Activated CD8-positive, alpha-beta memory T cell treated with anti-CD3 and anti-CD28 coated beads, Interleukin-2, amount 50 U/mL, for 24 hours (primary cell): ENCODE measurements around the gene RNU11.
A peak's percentile ranks its signal among the peaks of the same experiment; 100 is the strongest.
"Not testable (repeated sequence)": the region's sequence is repeated elsewhere in the genome, so short reads cannot be mapped to it uniquely, and the experiment has no call there.

Experiments
- DNase-seq: peaks from one replicate; pipeline ENCODE4 v3.0.0-alpha.2; 2020; ENCODE audit errors: extremely low read depth

RNU11 gene

GRCh38 chr1:28663871-28664470, 15.6 kb downstream of the RNU11 start:
- no peak for DNase-seq

GRCh38 chr1:28666806-28667205, 18.4 kb downstream of the RNU11 start:
- no peak for DNase-seq

- peak; percentile 54 for DNase-seq
Measured at GRCh38 chr1:28668191-28668955, 20.0 kb downstream of the RNU11 start, which contains the start of gene GMEB1. GMEB1 (plus strand) TSS chr1:28668784; CDS start chr1:28683613, 14,829 bp downstream.

- no peak for DNase-seq
Measured at GRCh38 chr1:28668956-28669723, 20.7 kb downstream of the RNU11 start.

- DNase-seq: no peak
Measured at GRCh38 chr1:28671254-28671780, 22.9 kb downstream of the RNU11 start.

GRCh38 chr1:28672971-28673370, 24.6 kb downstream of the RNU11 start:
- DNase-seq: not testable (repeated sequence)

GRCh38 chr1:28675924-28676257, 27.5 kb downstream of the RNU11 start:
- DNase-seq: no peak

GRCh38 chr1:28680151-28680550, 31.8 kb downstream of the RNU11 start:
- DNase-seq: no peak

GRCh38 chr1:28682840-28683239, 34.4 kb downstream of the RNU11 start:
- DNase-seq: no peak

- DNase-seq: no peak
Measured at GRCh38 chr1:28684937-28685336, 36.5 kb downstream of the RNU11 start.

GRCh38 chr1:28691627-28692026, 43.2 kb downstream of the RNU11 start:
- DNase-seq: not testable (repeated sequence)
